Endothelial cell (in vitro differentiated cells): Measurements from ENCODE around the gene SCAPER. TPM values are rescaled to one million over a fixed set of nuclear protein-coding genes. Genes with fewer than 3 reads are reported as not detected.
"Not testable (repeated sequence)": the region's sequence is repeated elsewhere in the genome, so short reads cannot be mapped to it uniquely, and the experiment has no call there.

ENCODE experiments used
- DNase-seq: peaks from one replicate; pipeline ENCODE4 v3.0.0; 2021; ENCODE audit warnings: low spot score
- H3K27ac Mint-ChIP-seq: one replicate; pipeline ENCODE4 v1.8.0; 2021; ENCODE audit warnings: mixed read lengths, inconsistent platforms; ENCODE audit not compliant: unreplicated experiment
- H3K27me3 Mint-ChIP-seq: one replicate; pipeline ENCODE4 v1.8.0; 2021; ENCODE audit warnings: mild to moderate bottlenecking, moderate library complexity, mixed read lengths, inconsistent platforms; ENCODE audit not compliant: unreplicated experiment
- H3K36me3 Mint-ChIP-seq: one replicate; pipeline ENCODE4 v1.8.0; 2021; ENCODE audit warnings: mild to moderate bottlenecking, low read depth, mixed read lengths, inconsistent platforms; ENCODE audit not compliant: unreplicated experiment
- H3K4me1 Mint-ChIP-seq: one replicate; pipeline ENCODE4 v1.8.0; 2021; ENCODE audit warnings: mild to moderate bottlenecking, mixed read lengths, inconsistent platforms; ENCODE audit not compliant: unreplicated experiment
- H3K4me3 Mint-ChIP-seq: one replicate; pipeline ENCODE4 v1.8.0; 2021; ENCODE audit warnings: mild to moderate bottlenecking, mixed read lengths, inconsistent platforms; ENCODE audit not compliant: unreplicated experiment
- H3K9me3 Mint-ChIP-seq: one replicate; pipeline ENCODE4 v1.8.0; 2021; ENCODE audit warnings: mixed read lengths, inconsistent platforms; ENCODE audit not compliant: unreplicated experiment
- total RNA-seq: library from RNA; stranded (reverse); fragmentation: NEBNext Ultra II Directional; extraction: Animal tissue kit (Norgen Biotek cat#: 25700); gene quantifications from one replicate; pipeline ENCODE4 v1.2.1, GENCODE V29; 2021; ENCODE audit not compliant: unreplicated experiment
- TF ChIP-seq, protein P1 (sequence below): fragments of 200-600 bp; sonication (generic); IDR thresholded peaks from one replicate; pipeline ENCODE4 v1.5.0; 2021; ENCODE audit warnings: antibody characterized with exemption; ENCODE audit not compliant: unreplicated experiment

The SCAPER gene
- total RNA-seq, 1 donor from 2014 or later, result 18.1 TPM

DNA sequence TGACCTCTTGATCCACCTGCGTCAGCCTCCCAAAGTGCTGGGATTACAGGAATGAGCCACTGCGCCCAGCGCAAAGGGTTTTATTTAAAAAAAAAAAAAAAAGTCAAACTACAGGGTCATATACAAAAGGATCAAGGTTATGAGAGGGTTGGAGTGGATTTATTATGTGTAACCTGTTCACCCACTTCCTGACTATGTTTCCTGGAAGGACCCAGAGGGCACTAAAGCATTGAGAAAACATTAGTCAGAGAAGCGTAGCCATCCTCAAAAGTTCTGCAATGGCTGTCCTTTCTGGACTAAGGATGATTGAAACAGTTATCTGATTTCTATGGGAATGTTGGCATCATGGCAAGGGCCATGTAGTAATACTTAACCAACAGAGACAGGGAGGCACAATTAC, 7.3 kb upstream of the SCAPER start:
- Mint-ChIP-seq H3K4me3 (no peak overlapping the region), H3K27ac (no peak overlapping the region), H3K27me3 (peaks cover 1% of the 10 kb centered on the region), H3K4me1 (no peaks in the 10 kb centered on the region), H3K9me3 (no peaks in the 10 kb centered on the region), H3K36me3 (no peaks in the 10 kb centered on the region)
- TF ChIP-seq, protein P1, sequence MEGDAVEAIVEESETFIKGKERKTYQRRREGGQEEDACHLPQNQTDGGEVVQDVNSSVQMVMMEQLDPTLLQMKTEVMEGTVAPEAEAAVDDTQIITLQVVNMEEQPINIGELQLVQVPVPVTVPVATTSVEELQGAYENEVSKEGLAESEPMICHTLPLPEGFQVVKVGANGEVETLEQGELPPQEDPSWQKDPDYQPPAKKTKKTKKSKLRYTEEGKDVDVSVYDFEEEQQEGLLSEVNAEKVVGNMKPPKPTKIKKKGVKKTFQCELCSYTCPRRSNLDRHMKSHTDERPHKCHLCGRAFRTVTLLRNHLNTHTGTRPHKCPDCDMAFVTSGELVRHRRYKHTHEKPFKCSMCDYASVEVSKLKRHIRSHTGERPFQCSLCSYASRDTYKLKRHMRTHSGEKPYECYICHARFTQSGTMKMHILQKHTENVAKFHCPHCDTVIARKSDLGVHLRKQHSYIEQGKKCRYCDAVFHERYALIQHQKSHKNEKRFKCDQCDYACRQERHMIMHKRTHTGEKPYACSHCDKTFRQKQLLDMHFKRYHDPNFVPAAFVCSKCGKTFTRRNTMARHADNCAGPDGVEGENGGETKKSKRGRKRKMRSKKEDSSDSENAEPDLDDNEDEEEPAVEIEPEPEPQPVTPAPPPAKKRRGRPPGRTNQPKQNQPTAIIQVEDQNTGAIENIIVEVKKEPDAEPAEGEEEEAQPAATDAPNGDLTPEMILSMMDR, result no peak
- DNase-seq, result no peak

DNA sequence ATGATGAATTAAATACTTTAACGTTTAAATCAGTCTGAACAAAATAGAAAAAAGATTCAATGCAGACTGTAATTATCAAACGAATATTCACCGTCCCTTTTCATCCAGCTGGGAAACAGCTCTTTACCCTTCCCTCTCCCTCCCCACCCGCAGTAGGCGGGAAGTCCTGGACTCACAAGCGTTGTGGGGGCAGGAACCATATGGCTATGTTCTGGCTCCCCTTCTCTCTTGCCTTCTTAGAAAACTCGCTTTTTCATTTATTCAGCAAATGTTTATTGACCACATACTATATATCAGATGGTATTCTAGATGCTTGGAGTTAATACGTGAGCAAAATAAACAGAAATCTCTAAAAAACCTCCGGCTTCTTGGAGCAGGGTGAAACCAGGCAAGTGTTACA, 715 bp upstream of the SCAPER start:
- Mint-ChIP-seq H3K27me3 (peaks cover 4% of the 10 kb centered on the region), H3K4me3 (peak overlapping the region; percentile 92), H3K27ac (peak overlapping the region; percentile 68), H3K9me3 (no peaks in the 10 kb centered on the region), H3K4me1 (peaks cover 3% of the 10 kb centered on the region), H3K36me3 (no peaks in the 10 kb centered on the region)
- no peak for DNase-seq
- TF ChIP-seq, protein P1, result no peak

DNA sequence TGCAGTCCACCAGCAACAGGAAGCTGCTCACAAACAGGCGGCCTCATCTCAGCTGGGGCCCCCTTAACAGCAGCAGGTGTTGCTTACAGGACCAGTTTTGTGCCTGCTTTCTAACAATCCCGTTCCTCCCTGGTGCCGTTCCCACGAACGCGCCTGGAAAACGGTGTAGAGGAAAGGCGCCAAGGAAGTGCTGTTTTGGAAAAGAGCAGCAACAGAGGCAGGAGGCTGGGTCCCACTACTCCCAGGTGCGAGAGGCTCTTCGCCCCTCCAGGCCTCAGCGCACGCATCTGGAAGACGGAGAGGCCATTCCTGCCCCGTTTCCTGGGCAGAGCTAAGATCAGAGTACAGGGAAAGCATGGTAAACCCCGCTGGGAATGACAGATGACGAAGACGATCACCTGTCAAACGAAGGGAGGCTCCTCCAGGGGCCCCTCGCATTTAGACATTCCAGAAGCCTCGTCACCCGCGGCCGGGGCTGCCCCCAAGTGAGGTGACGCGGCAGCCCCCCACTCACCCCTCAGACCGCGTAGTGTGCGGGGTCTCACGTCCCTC, 603 bp downstream of the SCAPER start:
- peak; percentile 17 for DNase-seq
- Mint-ChIP-seq H3K36me3 (no peaks in the 10 kb centered on the region), H3K27me3 (peaks cover 3% of the 10 kb centered on the region), H3K27ac (no peak overlapping the region), H3K4me1 (peaks cover 3% of the 10 kb centered on the region), H3K4me3 (peak overlapping the region; percentile 90), H3K9me3 (no peaks in the 10 kb centered on the region)
- TF ChIP-seq, protein P1, result no peak

DNA sequence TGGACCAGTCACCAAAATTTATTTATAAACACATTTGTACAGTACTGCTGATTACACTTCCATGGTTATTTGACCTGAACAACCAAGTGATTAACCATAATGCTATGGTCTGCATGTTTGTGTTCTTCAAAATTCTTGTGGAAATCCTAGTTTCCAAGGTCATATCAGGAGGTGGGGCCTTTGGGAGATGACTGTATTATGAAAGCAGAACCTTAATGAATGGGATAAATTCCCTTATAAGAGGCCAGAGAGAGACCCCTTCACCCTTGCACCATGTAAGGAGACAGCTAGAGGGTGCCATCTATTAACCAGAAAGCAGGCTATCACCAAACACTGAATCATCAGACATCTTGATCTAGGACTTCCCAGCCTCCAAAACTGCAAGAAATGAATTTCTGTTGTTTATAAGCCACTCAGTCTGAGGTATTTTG, 1.9 kb downstream of the SCAPER start:
- Mint-ChIP-seq H3K4me3 (no peak overlapping the region), H3K36me3 (peaks cover 5% of the 10 kb centered on the region), H3K27me3 (peaks cover 3% of the 10 kb centered on the region), H3K27ac (no peak overlapping the region), H3K9me3 (no peaks in the 10 kb centered on the region), H3K4me1 (peaks cover 3% of the 10 kb centered on the region)
- no peak for DNase-seq
- TF ChIP-seq, protein P1, result no peak

DNA sequence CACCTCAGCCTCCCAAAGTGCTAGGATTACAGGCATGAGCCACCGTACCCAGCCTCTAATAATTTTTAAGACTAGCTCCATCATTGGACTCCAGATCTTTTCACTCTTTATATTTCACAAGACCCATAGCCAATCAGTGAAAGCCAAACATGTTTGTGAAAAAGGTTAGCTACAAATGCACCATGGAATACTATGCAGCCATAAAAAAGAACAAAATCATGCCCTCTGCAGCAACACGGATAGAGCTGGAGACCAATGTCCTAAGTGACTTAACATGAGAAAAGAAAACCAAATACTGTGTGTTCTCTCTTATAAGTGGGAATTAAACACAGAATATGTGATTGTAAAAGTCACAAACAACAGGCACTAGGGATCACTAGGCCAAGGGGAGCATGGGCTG, 3.2 kb downstream of the SCAPER start:
- no peak for DNase-seq
- Mint-ChIP-seq H3K9me3 (no peaks in the 10 kb centered on the region), H3K4me1 (peaks cover 3% of the 10 kb centered on the region), H3K27me3 (peaks cover 3% of the 10 kb centered on the region), H3K36me3 (peaks cover 6% of the 10 kb centered on the region), H3K4me3 (no peak overlapping the region), H3K27ac (no peak overlapping the region)
- TF ChIP-seq, protein P1, result no peak

DNA sequence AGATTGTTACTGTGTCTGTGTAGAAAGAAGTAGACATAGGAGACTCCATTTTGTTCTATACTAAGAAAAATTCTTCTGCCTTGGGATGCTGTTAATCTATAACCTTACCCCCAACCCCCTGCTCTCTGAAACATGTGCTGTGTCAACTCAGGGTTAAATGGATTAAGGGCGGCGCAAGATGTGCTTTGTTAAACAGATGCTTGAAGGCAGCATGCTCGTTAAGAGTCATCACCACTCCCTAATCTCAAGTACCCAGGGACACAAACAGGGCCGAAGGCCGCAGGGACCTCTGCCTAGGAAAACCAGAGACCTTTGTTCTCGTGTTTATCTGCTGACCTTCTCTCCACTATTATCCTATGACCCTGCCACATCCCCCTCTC, 5.2 kb downstream of the SCAPER start:
- not testable (repeated sequence) for H3K36me3 Mint-ChIP-seq, DNase-seq, H3K4me1 Mint-ChIP-seq, H3K27me3 Mint-ChIP-seq, H3K27ac Mint-ChIP-seq, H3K4me3 Mint-ChIP-seq, H3K9me3 Mint-ChIP-seq

DNA sequence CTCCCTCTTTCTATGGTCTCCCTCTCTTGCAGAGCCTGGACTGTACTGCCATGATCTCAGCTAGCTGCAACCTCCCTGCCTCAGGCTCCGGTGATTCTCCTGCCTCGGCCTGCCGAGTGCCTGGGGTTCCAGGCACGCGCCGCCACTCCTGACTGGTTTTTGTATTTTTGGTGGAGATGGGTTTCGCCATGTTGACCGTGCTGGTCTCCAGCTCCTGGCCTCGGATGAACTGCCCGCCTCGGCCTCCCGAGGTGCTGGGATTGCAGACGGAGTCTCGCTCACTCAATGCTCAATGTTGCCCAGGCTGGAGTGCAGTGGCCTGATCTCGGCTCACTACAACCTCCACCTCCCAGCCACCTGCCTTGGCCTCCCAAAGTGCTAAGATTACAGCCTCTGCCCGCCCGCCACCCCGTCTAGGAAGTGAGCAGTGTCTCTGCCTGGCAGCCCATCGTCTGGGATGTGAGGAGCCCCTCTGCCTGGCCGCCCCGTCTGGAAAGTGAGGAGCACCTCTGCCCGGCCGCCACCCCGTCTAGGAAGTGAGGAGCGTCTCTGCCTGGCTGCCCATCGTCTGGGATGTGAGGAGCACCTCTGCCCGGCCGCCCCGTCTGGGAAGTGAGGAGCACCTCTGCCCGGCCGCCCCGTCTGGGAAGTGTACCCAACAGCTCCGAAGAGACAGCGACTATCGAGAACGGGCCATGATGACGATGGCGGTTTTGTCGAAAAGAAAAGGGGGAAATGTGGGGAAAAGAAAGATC, 5.8 kb downstream of the SCAPER start:
- H3K27me3 Mint-ChIP-seq, H3K9me3 Mint-ChIP-seq, H3K4me3 Mint-ChIP-seq, DNase-seq, H3K27ac Mint-ChIP-seq, H3K4me1 Mint-ChIP-seq, H3K36me3 Mint-ChIP-seq: not testable (repeated sequence)
